HG03558 (cell line): ENCODE measurements around the gene KIFC3.
"Not testable (repeated sequence)": the region's sequence is repeated elsewhere in the genome, so short reads cannot be mapped to it uniquely, and the experiment has no call there.

Experiments
- ATAC-seq: cut with Tn5 transposase; IDR thresholded peaks from one replicate; pipeline ENCODE4 v1.9.1; 2021; ENCODE audit warnings: moderate number of reproducible peaks; ENCODE audit not compliant: unreplicated experiment; ENCODE audit errors: extremely low read depth

The KIFC3 gene

GRCh38 chr16:57807968-57808528, 5.8 kb upstream of the KIFC3 start:
- no peak for ATAC-seq

GRCh38 chr16:57807252-57807967, 5.1 kb upstream of the KIFC3 start:
- no peak for ATAC-seq

DNA sequence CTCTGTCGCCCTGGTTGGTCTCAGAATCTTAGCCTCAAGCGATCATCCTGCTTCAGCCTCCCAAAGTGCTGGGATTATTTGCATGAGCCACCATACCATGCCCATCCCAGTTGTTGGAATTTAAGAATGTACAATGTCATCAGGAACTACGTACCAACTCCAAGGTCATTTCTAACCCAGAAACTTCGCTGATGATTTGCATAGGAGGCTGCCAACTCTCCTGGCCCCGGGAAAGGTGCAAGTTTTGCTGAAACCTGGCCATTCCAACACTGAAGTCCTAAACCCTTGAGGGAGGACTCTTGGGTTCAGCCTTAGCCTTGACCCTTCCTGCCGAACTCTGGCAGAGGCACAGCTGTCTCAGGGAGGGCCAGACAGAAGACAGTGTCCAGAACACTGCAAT, 2.9 kb upstream of the KIFC3 start:
- ATAC-seq = no peak

- no peak for ATAC-seq
These were observed 2.0 kb upstream of the KIFC3 start for GRCh38 chr16:57804111-57804837.

GRCh38 chr16:57803134-57803990, 1.1 kb upstream of the KIFC3 start:
- ATAC-seq = no peak

GRCh38 chr16:57801809-57802340, 416 bp downstream of the KIFC3 start:
- ATAC-seq = no peak

DNA sequence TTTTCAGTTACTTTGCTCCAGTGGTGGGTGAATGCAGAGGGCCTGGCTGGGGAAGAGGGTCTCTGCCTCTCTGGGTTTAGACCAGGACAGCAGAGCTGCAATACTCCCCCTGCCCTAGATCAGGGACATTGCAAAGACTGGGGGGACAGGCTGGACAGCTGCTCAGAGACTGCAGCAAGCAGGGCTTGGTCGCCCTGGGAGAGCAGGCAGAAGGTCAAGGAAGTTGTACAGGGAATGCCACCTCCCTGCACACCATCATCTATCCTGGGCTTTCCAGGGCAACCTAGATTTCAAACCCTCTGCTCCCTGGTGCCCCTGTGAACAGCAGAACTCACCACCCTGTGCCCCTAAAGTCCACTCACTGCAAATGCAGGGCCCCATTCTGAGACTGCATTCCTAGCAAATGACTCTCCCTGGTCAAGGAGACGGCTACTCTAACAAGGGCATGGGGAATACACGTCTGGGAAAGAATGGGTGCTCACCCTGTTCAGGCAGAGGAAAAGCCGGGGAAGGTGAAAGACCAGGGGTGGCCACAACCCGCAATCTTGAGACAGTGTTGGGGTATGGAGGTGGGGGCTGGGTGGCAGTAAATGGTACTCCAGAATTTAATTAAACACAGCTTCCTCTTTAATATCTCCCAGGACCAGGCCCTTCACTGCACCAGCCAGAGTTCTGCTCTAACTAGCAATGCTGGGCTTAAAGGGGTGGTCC, 1.0 kb downstream of the KIFC3 start:
- no peak for ATAC-seq

DNA sequence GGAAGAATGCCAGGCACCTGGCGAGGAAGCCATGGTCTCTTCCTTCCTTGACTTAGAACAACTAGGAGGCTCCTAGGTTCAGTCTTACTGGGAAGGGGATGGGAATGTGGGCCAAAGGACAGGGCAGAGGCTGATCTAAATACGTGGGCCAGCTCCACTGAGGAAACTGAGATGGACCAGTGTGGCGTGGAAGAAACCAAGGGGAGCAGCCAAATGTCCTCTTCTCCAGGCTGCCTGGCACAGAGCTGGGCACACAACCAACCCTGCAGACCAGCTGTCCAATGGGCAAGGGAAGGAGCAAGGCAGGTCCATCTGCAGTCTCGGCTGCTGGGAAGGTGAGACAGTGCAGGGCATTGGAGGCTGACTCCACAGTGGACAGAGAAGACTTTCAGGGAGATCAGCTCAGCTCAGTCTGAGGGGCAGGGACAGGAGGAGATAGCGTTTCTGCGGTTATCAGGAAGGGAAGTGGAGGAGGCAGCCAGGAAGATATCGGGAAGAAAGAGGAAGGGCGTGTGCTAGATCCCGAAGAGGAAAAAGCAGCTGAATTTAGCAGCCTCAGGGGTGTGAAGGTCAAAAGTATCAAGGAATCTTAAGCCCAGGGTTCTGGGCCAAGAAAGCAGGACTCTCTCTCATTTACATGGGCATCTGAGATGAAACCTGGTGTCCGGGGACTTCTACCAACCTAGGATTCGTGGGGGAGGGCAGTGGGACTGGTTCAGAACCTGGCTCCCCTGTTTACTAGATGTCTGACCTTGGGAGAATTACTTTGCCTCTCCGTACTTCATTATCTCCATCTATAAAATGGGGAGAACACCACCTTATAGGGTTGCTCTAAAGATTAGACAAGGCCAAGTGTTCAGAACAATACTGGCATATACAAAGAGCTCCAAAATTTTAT, 1.8 kb downstream of the KIFC3 start:
- ATAC-seq = no peak

DNA sequence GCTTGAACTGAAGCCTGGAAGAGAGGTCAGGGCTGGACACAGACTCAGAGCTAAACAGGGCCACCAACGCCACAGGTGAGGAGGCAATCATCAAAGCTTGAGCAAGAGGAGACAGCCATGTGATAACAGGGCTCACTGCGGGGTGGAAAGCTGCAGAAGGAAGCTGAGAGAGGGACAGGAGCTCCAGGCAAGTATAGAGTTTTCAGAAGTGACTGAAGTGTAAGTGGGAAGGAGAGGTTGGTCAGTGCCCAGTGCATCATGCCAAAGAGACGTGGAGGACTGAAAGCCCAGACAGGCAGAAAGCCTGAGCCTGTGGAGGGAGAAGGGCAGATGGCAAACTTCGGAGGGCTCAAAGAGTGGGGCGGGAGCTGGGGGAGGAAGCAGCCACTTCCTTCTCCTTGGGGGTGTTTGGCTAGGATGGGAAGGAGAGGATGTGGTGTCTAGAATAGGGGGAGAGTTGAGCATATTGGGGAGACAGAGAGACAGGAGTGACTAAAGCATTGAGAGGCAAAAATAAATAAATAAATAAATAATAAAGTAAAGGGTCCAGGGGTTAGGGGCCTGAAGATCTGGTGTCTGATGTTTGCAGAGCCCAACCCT, 2.6 kb downstream of the KIFC3 start:
- no peak for ATAC-seq

GRCh38 chr16:57798953-57799599, 3.2 kb downstream of the KIFC3 start:
- ATAC-seq = no peak

DNA sequence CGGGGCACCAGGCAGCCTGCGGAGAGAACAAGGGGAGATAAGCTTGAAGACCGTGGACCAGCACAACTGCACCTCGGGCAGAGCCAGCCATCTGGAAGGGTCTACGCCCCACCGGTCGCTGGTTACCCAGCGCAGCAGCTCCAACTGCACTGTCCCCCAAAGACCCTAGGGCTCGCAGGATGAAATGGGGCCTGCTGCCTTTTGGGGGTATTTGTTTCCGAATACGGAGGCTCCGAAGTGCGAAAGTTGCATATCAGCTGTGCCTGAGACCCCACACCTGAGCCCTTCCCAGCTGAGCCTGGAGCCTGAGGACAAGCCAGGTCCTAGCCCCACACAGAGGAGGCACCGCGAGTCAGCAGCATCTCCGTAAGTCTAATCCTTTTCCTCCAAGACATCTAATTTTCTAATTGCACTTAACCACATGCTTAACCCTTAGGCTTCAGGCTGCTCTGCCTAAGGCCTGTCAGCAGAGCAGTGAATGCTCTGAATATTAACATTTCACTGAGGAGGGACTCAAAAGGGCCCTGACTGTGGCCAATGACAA, 4.0 kb downstream of the KIFC3 start:
- no peak for ATAC-seq

- no peak for ATAC-seq
These were observed 4.6 kb downstream of the KIFC3 start for GRCh38 chr16:57797526-57798266.

DNA sequence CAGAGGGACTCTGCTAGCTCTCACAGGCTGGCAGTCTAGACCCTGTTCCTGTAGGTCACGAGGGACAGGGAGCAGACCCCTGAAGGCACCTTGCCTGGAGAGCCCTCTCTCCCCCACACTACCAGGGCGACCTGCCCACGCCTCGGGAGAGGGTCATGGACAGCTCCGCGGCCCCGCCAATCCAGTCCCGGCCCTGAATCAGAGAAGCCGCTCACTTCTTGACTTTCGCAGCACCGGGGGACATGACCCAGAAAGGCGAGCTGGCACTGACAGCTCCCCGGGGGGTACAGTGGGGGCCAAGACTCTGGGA, 5.1 kb downstream of the KIFC3 start:
- no peak for ATAC-seq

- ATAC-seq = not testable (repeated sequence)
These were observed 6.3 kb downstream of the KIFC3 start for GRCh38 chr16:57796014-57796413.

DNA sequence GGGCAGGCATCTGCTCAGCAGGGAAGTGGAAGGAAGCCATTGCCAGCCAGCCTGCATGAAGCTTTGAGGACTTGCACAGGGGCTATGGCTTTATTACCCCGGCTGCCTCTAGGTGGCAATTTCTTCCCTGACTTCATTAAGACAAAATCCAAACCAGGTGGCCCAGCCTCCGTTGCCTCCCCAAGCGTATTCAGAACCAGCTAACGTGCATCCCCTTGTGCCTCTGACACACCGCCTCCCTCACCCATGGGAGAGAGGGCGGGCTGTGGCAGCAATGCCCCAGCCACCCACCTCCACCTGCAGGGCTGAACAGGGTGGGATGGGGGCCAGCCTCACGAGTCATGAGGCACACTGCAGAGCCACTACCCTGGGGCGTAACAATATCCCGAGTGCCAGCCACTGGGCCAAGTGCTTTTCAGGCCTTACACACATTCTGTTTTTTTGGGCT, 6.8 kb downstream of the KIFC3 start:
- no peak for ATAC-seq

- no peak for ATAC-seq
These were observed 7.4 kb downstream of the KIFC3 start for GRCh38 chr16:57794849-57795430.
